Type B pancreatic cell (in vitro differentiated cells): ENCODE measurements around the gene HABP4. TPM values are rescaled to one million over a fixed set of nuclear protein-coding genes. Genes with fewer than 3 reads are reported as not detected.

Experiments used
- DNase-seq: peaks from one replicate; pipeline ENCODE4 v3.0.0; 2021; ENCODE audit warnings: mixed read lengths; ENCODE audit not compliant: unreplicated experiment; ENCODE audit errors: extremely low spot score
- H3K27ac Mint-ChIP-seq: 2 replicates; pipeline ENCODE4 v1.8.0; 2021; ENCODE audit warnings: mild to moderate bottlenecking, mixed read lengths
- H3K27me3 Mint-ChIP-seq: 2 replicates; pipeline ENCODE4 v1.8.0; 2021; ENCODE audit warnings: mixed read lengths
- H3K36me3 Mint-ChIP-seq: 2 replicates; pipeline ENCODE4 v1.8.0; 2021; ENCODE audit warnings: mixed read lengths
- H3K4me1 Mint-ChIP-seq: one replicate; pipeline ENCODE4 v1.8.0; 2021; ENCODE audit warnings: mixed read lengths; ENCODE audit not compliant: unreplicated experiment
- H3K4me3 Mint-ChIP-seq: 2 replicates; pipeline ENCODE4 v1.8.0; 2021; ENCODE audit warnings: mild to moderate bottlenecking, mixed read lengths
- H3K9me3 Mint-ChIP-seq: 2 replicates; pipeline ENCODE4 v1.8.0; 2021; ENCODE audit warnings: mixed read lengths
- total RNA-seq: library from RNA; stranded (reverse); gene quantifications from 2 replicates; pipeline ENCODE4 v1.2.1, GENCODE V29; 2021; ENCODE audit warnings: low replicate concordance
- TF ChIP-seq, protein P1 (sequence below): fragments of 200-600 bp; sonication (generic); conservative IDR thresholded peaks from 2 replicates; pipeline ENCODE4 v1.5.0; 2021; ENCODE audit warnings: antibody characterized with exemption, mild to moderate bottlenecking

The HABP4 gene
- total RNA-seq, 1 donor from 2014 or later: 19.4 TPM

DNA sequence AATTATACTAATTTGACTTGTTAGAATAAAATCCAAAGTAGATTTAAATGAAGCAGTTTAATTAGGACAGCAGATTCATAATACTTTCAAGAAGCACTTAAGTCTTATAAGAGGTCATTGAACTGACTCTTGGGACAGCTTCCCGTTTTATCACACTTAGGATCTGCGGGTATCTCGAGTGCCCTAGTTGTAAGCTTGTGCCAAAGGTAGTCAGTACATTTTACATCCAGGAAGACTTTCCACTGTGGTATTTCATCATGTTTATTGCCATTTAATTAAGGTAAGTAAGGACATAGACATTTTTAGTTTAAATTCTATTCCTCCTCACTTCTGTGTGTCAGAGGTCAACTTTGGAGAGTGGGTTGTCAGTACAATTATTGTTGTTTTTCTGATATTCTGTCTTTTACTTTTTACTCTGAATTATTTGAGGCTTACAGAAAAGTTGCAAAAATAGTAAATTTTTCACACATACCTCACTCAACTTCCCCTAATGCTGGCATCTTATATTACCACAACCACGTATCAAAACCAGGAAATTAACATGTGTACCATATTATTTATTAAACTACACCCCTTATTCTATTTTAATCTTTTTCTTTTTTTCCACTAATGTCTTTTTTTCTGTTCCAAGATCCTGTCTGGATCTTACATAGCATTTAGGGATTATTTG is 24.3 kb upstream of the HABP4 start:
- Mint-ChIP-seq H3K36me3 (no peaks in the 10 kb centered on the region), H3K27ac (no peak overlapping the region), H3K9me3 (no peaks in the 10 kb centered on the region), H3K27me3 (no peaks in the 10 kb centered on the region), H3K4me1 (peaks cover 14% of the 10 kb centered on the region), H3K4me3 (no peak overlapping the region)
- DNase-seq: no peak
- TF ChIP-seq, protein P1, sequence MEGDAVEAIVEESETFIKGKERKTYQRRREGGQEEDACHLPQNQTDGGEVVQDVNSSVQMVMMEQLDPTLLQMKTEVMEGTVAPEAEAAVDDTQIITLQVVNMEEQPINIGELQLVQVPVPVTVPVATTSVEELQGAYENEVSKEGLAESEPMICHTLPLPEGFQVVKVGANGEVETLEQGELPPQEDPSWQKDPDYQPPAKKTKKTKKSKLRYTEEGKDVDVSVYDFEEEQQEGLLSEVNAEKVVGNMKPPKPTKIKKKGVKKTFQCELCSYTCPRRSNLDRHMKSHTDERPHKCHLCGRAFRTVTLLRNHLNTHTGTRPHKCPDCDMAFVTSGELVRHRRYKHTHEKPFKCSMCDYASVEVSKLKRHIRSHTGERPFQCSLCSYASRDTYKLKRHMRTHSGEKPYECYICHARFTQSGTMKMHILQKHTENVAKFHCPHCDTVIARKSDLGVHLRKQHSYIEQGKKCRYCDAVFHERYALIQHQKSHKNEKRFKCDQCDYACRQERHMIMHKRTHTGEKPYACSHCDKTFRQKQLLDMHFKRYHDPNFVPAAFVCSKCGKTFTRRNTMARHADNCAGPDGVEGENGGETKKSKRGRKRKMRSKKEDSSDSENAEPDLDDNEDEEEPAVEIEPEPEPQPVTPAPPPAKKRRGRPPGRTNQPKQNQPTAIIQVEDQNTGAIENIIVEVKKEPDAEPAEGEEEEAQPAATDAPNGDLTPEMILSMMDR: no peak

GRCh38 chr9:96429732-96430131 is 20.2 kb upstream of the HABP4 start:
- H3K36me3 Mint-ChIP-seq: no peaks in the 10 kb centered on the region
- H3K27ac Mint-ChIP-seq: no peak overlapping the region
- H3K4me3 Mint-ChIP-seq: no peak overlapping the region
- H3K4me1 Mint-ChIP-seq: no peaks in the 10 kb centered on the region
- TF ChIP-seq, protein P1: no peak
- no peak for DNase-seq
- H3K27me3 Mint-ChIP-seq: no peaks in the 10 kb centered on the region
- no peaks in the 10 kb centered on the region for H3K9me3 Mint-ChIP-seq

- no peak overlapping the region for H3K4me3 Mint-ChIP-seq
- no peak overlapping the region for H3K27ac Mint-ChIP-seq
- no peaks in the 10 kb centered on the region for H3K36me3 Mint-ChIP-seq
- H3K4me1 Mint-ChIP-seq: no peaks in the 10 kb centered on the region
- no peak for DNase-seq
- H3K27me3 Mint-ChIP-seq: no peaks in the 10 kb centered on the region
- TF ChIP-seq, protein P1: no peak
- H3K9me3 Mint-ChIP-seq: no peaks in the 10 kb centered on the region
Observed at GRCh38 chr9:96430377-96430776, 19.6 kb upstream of the HABP4 start.

DNA sequence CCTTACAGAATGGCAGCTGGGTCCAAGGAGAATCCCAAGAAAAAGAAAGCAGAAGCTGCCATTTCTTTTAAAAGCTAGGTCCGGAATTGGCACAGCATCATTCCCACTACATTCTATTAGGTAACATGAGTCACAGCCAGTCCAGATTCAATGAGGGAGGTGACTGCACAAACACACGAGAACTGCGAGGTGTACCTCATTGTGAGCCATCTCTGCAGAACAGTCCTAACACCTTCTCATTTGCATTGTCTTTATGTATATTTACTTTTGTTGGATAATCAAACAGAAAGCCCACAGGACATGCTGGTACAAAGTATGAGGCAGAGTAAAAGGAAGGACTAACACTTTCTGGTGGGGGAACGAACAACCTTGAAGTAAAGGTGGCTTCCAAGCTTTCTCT is 14.6 kb upstream of the HABP4 start:
- no peak overlapping the region for H3K4me3 Mint-ChIP-seq
- no peak for DNase-seq
- peaks cover 5% of the 10 kb centered on the region for H3K9me3 Mint-ChIP-seq
- no peaks in the 10 kb centered on the region for H3K4me1 Mint-ChIP-seq
- H3K27ac Mint-ChIP-seq: no peak overlapping the region
- TF ChIP-seq, protein P1: no peak
- no peaks in the 10 kb centered on the region for H3K36me3 Mint-ChIP-seq
- no peaks in the 10 kb centered on the region for H3K27me3 Mint-ChIP-seq

DNA sequence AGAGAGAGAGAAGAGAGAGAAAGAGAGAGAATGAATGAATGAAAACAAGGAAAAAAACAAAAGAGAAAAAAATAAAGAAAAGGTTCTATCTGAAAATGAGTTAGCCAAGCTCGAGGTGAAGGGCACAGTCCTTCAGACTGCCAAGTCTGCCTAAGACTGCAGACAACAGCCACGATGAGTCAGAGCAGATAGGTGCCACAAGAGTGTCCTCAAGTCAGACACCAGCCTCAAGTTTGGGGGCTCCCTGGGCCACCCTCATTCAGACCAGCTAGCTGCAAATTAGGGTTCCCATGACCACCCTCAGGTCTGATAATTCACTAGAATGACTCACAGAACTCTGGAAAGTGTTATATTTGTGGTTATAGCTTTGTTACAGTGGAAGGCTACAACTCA is 13.9 kb upstream of the HABP4 start:
- peaks cover 5% of the 10 kb centered on the region for H3K9me3 Mint-ChIP-seq
- H3K27ac Mint-ChIP-seq: no peak overlapping the region

More for the DNA sequence above, 13.9 kb upstream of the HABP4 start:
- no peaks in the 10 kb centered on the region for H3K4me1 Mint-ChIP-seq
- no peak overlapping the region for H3K4me3 Mint-ChIP-seq
- H3K36me3 Mint-ChIP-seq: no peaks in the 10 kb centered on the region
- TF ChIP-seq, protein P1: no peak
- no peak for DNase-seq
- no peaks in the 10 kb centered on the region for H3K27me3 Mint-ChIP-seq
